ENCODE measurements around the gene EXOC3L4. TPM values are rescaled to one million over a fixed set of nuclear protein-coding genes. Genes with fewer than 3 reads are reported as not detected.
A peak's percentile ranks its signal among the peaks of the same experiment; 100 is the strongest.
"Not testable (repeated sequence)": the region's sequence is repeated elsewhere in the genome, so short reads cannot be mapped to it uniquely, and the experiment has no call there.

EXOC3L4 gene
- total RNA-seq, 4 donors from 2014 or later = 0.63 to 2.1 (median 1.3) TPM

GRCh38 chr14:103155010-103155409 lies 60.5 kb downstream of the EXOC3L4 start:
- H3K4me1 ChIP-seq = peaks cover 0 to 19% (median 0%) of the 10 kb centered on the region in 4 donors
- no peaks in the 10 kb centered on the region for H3K27me3 ChIP-seq
- no peak overlapping the region for H3K27ac ChIP-seq
- H3K9me3 ChIP-seq = no peaks in the 10 kb centered on the region
- H3K36me3 ChIP-seq = no peaks in the 10 kb centered on the region
- peak in 1 of 2 donors; percentile 50 for TF ChIP-seq EP300 (IDR thresholded peaks at IDR 0.05)
- no peak for TF ChIP-seq POLR2A (IDR thresholded peaks at IDR 0.05)
- TF ChIP-seq CTCF (IDR thresholded peaks at IDR 0.05) = no peak
- WGBS, 2 donors = 25 to 37% methylated on average over 4 to 5 of the region's 6 CpGs
- no peak overlapping the region for H3K4me3 ChIP-seq
- peak; percentile 41 to 57 for DNase-seq (ENCODE audit: low spot score in 2 of 2)

GRCh38 chr14:103155416-103155815 lies 60.9 kb downstream of the EXOC3L4 start:
- WGBS, 2 donors = 81 to 92% methylated on average over 3 to 5 of the region's 12 CpGs
- not testable (repeated sequence) for H3K27me3 ChIP-seq; H3K9me3 ChIP-seq; H3K4me3 ChIP-seq; DNase-seq (ENCODE audit: low spot score in 2 of 2); H3K27ac ChIP-seq; H3K36me3 ChIP-seq
- peaks cover 0 to 19% (median 0%) of the 10 kb centered on the region in 4 donors for H3K4me1 ChIP-seq

GRCh38 chr14:103155826-103156394 lies 61.4 kb downstream of the EXOC3L4 start:
- Histone ChIP-seq H3K4me3 (no peak overlapping the region), H3K4me1 (peaks cover 0 to 21% (median 0%) of the 10 kb centered on the region in 4 donors), H3K9me3 (no peaks in the 10 kb centered on the region), H3K27ac (no peak overlapping the region), H3K27me3 (no peaks in the 10 kb centered on the region), H3K36me3 (no peaks in the 10 kb centered on the region)
- DNase-seq (ENCODE audit: low spot score in 2 of 2) = no peak
- TF ChIP-seq POLR2A (IDR thresholded peaks at IDR 0.05) (no peak), CTCF (IDR thresholded peaks at IDR 0.05) (no peak)
- WGBS, 2 donors = 71 to 76% methylated on average over 9 of the region's 9 CpGs

- Histone ChIP-seq H3K4me3 (no peak overlapping the region), H3K27me3 (no peaks in the 10 kb centered on the region), H3K4me1 (peaks cover 0 to 24% (median 0%) of the 10 kb centered on the region in 4 donors), H3K9me3 (no peaks in the 10 kb centered on the region), H3K36me3 (no peaks in the 10 kb centered on the region), H3K27ac (no peak overlapping the region)
- no peak for TF ChIP-seq EP300 (IDR thresholded peaks at IDR 0.05)
- TF ChIP-seq POLR2A (IDR thresholded peaks at IDR 0.05) = no peak
- TF ChIP-seq CTCF (IDR thresholded peaks at IDR 0.05) = no peak
- 61 to 74% methylated on average over 17 to 21 of the region's 21 CpGs for WGBS, 2 donors
- DNase-seq (ENCODE audit: low spot score in 2 of 2) = no peak
Observed at GRCh38 chr14:103156651-103157378, 62.3 kb downstream of the EXOC3L4 start.

- peaks cover 0 to 24% (median 0%) of the 10 kb centered on the region in 4 donors for H3K4me1 ChIP-seq
- H3K4me3 ChIP-seq = no peak overlapping the region
- 93 to 95% methylated on average over 19 of the region's 19 CpGs for WGBS, 2 donors
- H3K9me3 ChIP-seq = no peaks in the 10 kb centered on the region
- no peaks in the 10 kb centered on the region for H3K36me3 ChIP-seq
- TF ChIP-seq CTCF (IDR thresholded peaks at IDR 0.05) (no peak), EP300 (IDR thresholded peaks at IDR 0.05) (no peak), POLR2A (IDR thresholded peaks at IDR 0.05) (no peak)
- H3K27me3 ChIP-seq = no peaks in the 10 kb centered on the region
- H3K27ac ChIP-seq = no peak overlapping the region
- no peak for DNase-seq (ENCODE audit: low spot score in 2 of 2)
Observed at GRCh38 chr14:103157969-103158368, 63.4 kb downstream of the EXOC3L4 start.
